HUES64 (cell line): ENCODE results near the gene AP5B1.
"Not testable (repeated sequence)": the region's sequence is repeated elsewhere in the genome, so short reads cannot be mapped to it uniquely, and the experiment has no call there.

Experiments used
- H3K27ac ChIP-seq: 2 replicates; pipeline ENCODE4 v1.7.0; 2013; ENCODE audit warnings: low read depth, low read length, inconsistent platforms
- H3K27me3 ChIP-seq: 2 replicates; pipeline ENCODE4 v1.6.1; 2013; ENCODE audit warnings: mild to moderate bottlenecking, low read length; ENCODE audit not compliant: insufficient read depth
- H3K36me3 ChIP-seq: 2 replicates; pipeline ENCODE4 v1.6.1; 2013; ENCODE audit warnings: mild to moderate bottlenecking, low read length; ENCODE audit not compliant: insufficient read depth
- H3K4me1 ChIP-seq: 2 replicates; pipeline ENCODE4 v1.6.1; 2013; ENCODE audit warnings: mild to moderate bottlenecking, low read length, moderate library complexity; ENCODE audit not compliant: insufficient read depth
- H3K4me3 ChIP-seq: 2 replicates; pipeline ENCODE4 v1.5.1; 2013; ENCODE audit warnings: mild to moderate bottlenecking, low read length, moderate library complexity
- H3K9ac ChIP-seq: 2 replicates; pipeline ENCODE4 v1.6.1; 2013; ENCODE audit warnings: mild to moderate bottlenecking, low read depth, low read length
- H3K9me3 ChIP-seq: 2 replicates; pipeline ENCODE4 v1.6.1; 2013; ENCODE audit warnings: low read depth, low read length; ENCODE audit not compliant: insufficient read depth
- WGBS: fragments of 150-250, 120-280 bp; methylation state at CpG from one replicate; pipeline ENCODE4 v1.1.7; 2013; ENCODE audit warnings: missing lambda C conversion rate; 5-methylcytosine and 5-hydroxymethylcytosine counted together

Gene AP5B1

DNA sequence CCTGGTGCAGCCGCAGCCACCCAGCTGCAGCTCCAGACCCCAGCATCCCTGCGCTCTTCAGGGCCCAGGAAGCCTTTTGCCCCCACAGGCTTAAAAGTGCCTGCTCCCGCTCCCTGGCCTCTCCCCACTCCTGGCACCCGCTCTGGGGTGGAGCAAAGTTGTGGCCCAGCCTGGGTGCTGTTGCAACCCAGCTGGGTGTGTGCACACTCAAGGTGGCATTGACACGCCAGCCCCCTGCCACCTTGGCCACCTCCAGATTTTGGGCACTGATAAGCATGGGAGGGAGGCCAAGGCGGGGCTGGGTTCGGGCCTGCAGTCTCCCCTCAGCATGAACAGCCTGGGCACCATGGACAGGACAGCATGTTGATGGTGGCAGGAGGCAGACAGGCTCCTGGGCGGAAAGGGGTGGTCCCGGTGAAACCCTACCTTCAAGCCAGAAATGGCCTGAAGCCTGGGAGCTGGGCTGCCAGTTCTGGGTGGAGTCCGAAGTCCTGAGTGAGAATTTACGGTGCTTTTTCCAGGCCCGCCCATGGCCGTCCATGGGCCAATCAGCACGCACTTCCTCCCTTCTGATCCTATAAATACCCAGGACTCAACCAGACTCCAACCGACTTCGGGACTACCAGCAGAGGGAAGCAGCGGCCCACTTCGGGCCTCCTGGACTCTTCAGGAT, 36.6 kb downstream of the AP5B1 start:
- Histone ChIP-seq H3K27me3 (peaks cover 12% of the 10 kb centered on the region; the same call in 1 of the 2 replicates), H3K9me3 (no peaks in the 10 kb centered on the region), H3K36me3 (no peaks in the 10 kb centered on the region), H3K27ac (no peak overlapping the region), H3K4me1 (no peaks in the 10 kb centered on the region), H3K4me3 (no peak overlapping the region), H3K9ac (no peak overlapping the region)
- 84% methylated on average over 18 of the region's 18 CpGs for WGBS

DNA sequence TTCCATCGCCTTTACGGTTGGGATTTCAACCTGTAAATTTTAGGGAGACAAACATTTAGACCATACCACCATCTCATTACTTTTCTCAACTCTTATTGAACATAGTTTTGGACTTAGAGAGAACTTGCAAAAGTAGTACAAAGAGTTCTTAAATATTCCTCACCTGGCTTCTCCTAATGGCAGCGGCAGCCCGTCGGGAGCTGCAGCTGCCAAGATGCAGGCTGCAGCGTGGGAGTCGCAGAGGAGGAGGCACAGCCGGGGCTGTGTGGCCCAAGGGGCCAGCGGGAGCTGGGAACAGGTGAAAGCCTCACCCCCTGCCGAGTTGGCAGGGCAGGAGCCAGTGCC, 37.1 kb downstream of the AP5B1 start:
- no peaks in the 10 kb centered on the region for H3K4me1 ChIP-seq
- WGBS: 93% methylated on average over 10 of the region's 10 CpGs
- H3K36me3 ChIP-seq: no peaks in the 10 kb centered on the region
- no peak overlapping the region for H3K9ac ChIP-seq
- peaks cover 8% of the 10 kb centered on the region; the same call in 1 of the 2 replicates for H3K27me3 ChIP-seq
- no peak overlapping the region for H3K27ac ChIP-seq
- H3K9me3 ChIP-seq: no peaks in the 10 kb centered on the region
- no peak overlapping the region for H3K4me3 ChIP-seq

DNA sequence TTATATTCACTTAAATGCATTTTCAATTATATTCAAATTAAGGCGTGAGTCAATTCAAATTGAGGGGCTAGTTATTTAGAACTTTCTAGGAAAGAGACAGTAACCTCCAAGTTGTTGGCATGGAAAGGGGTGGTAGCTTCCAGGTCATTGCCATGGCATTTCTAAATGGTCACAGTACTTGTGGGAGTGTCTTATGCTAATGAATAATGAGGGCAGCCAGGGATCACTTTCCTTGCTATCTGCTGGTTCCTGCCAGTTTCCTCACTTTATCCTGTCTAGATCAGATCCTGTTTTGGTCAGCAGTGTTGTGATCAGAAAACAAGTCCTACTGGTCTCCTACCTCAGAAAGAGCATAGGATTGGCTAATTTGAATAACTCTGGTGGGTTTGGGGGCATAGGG, 38.4 kb downstream of the AP5B1 start:
- Histone ChIP-seq H3K4me1 (no peaks in the 10 kb centered on the region), H3K9me3 (peaks cover 12% of the 10 kb centered on the region; the same call in 1 of the 2 replicates), H3K27me3 (no peaks in the 10 kb centered on the region), H3K9ac (no peak overlapping the region), H3K27ac (no peak overlapping the region), H3K4me3 (no peak overlapping the region), H3K36me3 (no peaks in the 10 kb centered on the region)
- 89% methylated on average over 1 of the region's 1 CpG for WGBS

DNA sequence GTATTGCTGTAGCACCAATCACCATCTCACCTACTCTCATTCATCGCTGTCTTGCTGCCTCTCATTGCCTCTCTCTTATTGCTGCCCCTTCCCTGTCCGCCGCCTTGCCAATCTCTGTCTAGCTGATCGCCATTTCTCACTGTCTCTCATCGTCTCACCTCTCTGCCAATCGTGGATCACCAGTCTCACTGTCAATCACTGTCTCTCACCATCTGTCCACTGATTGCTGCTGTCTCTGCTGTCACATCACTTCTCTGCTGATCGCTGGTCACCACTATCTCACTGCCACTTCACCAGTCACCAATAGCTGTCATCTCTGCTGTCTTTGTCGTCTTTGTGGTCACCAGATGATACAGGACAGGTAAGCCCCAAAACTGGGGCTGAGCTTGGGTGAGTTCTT, 39.6 kb downstream of the AP5B1 start:
- Histone ChIP-seq H3K27ac (no peak overlapping the region), H3K4me3 (no peak overlapping the region), H3K27me3 (no peaks in the 10 kb centered on the region), H3K9ac (no peak overlapping the region), H3K4me1 (no peaks in the 10 kb centered on the region), H3K36me3 (no peaks in the 10 kb centered on the region), H3K9me3 (peaks cover 24% of the 10 kb centered on the region)
- WGBS: 77% methylated on average over 8 of the region's 8 CpGs

DNA sequence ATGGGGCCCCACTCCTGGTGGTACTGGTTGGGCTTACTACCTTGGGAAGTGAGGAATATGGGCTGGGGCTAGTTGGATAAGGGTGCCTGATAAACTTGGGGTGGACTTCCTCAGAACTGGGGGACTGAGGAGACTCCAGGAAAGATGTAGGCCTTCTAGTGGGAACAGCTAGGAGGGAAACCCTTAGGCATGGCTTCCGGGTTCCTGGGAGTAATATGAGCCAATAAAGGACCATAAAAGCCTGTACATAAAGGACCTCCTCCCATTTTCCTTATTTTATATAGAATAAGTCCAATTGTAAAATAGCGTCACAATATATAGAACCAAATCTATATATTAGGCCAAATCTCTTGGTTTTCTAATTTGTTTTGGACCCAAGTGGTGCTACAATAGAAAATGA, 41.8 kb downstream of the AP5B1 start:
- 63% methylated on average over 1 of the region's 2 CpGs for WGBS
- Histone ChIP-seq H3K27me3 (no peaks in the 10 kb centered on the region), H3K9ac (no peak overlapping the region), H3K36me3 (no peaks in the 10 kb centered on the region), H3K27ac (no peak overlapping the region), H3K4me1 (no peaks in the 10 kb centered on the region), H3K4me3 (no peak overlapping the region), H3K9me3 (peaks cover 30% of the 10 kb centered on the region)

DNA sequence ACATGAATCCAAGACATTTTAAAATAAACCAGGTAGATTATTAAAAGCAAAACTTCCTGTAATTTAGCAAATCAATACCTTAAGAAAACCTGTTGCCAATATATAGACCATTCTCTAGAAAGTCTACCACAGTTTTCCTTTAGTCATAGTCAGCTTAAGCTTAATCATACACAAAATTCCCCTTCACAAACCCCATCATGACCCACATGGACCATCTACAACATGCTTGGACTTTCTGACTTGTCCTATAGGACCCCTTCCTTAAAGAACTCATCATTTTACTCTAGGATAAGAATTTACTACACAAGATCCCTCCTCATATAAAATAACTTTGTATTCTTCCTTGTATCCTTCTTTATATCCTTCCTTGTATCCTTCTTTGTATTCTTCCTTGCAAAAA, 44.0 kb downstream of the AP5B1 start:
- H3K4me1 ChIP-seq: no peaks in the 10 kb centered on the region
- no peaks in the 10 kb centered on the region for H3K27me3 ChIP-seq
- peaks cover 30% of the 10 kb centered on the region for H3K9me3 ChIP-seq
- no peak overlapping the region for H3K9ac ChIP-seq
- H3K27ac ChIP-seq: no peak overlapping the region
- H3K4me3 ChIP-seq: no peak overlapping the region
- no peaks in the 10 kb centered on the region for H3K36me3 ChIP-seq

DNA sequence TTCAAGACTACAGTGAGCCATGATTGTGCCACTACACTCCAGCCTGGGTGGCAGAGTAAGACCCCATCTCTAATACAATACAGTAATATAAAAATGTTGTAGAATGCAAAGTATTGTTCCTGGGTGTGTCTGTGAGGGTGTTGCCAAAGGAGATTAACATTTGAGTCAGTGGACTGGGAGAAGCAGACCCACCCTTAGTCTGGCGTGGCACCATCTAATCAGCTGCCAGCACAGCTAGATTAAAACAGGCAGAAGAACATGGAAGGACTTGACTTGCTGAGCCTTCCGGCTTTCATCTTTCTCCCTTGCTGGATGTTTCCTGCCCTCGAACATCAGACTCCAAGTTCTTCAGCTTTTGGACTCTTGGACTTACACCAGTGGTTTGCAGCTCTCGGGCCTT, 45.7 kb downstream of the AP5B1 start:
- H3K27me3 ChIP-seq, H3K4me1 ChIP-seq, H3K36me3 ChIP-seq, H3K9ac ChIP-seq, H3K4me3 ChIP-seq, H3K27ac ChIP-seq: not testable (repeated sequence)
- 83% methylated on average over 4 of the region's 4 CpGs for WGBS
- H3K9me3 ChIP-seq: peaks cover 33% of the 10 kb centered on the region

DNA sequence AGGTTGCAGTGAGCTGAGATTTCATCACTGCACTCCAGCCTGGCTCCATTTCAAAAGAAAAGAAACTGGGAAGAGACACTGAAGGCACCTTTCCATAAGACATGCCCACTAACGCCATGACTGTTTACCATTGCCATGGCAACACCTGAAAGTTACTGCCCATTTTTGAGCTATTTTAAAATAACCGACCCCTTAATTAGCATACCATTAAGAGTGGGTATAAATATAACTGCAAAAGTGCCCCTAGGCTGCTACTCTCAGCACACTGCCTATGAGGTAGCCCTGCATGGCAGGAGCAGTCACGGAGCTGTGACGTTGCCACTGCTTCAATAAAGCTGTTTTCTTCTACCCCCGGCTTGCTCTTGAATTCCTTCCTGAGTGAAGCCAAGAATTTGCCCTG, 50.3 kb downstream of the AP5B1 start:
- WGBS: 80% methylated on average over 5 of the region's 5 CpGs

DNA sequence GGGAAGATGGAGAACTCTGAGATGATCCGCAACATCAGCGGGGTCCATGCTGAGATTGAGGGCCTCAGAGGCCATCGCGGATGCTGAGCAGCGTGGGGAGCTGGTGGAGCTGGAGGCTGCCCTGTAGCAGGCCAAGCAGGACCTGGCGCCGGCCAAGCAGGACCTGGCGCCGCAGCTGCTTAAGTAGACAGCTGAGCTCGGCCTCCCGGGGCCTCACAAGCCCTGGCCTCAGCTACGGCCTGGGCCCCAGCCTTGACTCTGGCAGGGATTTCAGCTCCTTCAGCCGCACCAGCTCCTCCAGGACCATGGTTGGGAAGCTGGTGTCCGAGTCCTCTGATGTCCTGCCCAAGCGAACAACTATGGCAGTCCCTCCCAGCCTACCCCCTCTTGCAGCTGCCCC, 52.9 kb downstream of the AP5B1 start:
- no peaks in the 10 kb centered on the region for H3K27me3 ChIP-seq
- no peak overlapping the region for H3K27ac ChIP-seq
- 91% methylated on average over 15 of the region's 15 CpGs for WGBS
- no peak overlapping the region for H3K4me3 ChIP-seq
- H3K9ac ChIP-seq: no peak overlapping the region
- H3K9me3 ChIP-seq: 0 out of 2 replicates have a peak, but pooled peaks cover 3% of the 10 kb centered on the region
- no peaks in the 10 kb centered on the region for H3K36me3 ChIP-seq
- no peaks in the 10 kb centered on the region for H3K4me1 ChIP-seq

More for the DNA sequence above, 50.3 kb downstream of the AP5B1 start:
- no peaks in the 10 kb centered on the region for H3K27me3 ChIP-seq
- H3K9ac ChIP-seq: no peak overlapping the region
- no peak overlapping the region for H3K4me3 ChIP-seq
- no peaks in the 10 kb centered on the region for H3K36me3 ChIP-seq
- H3K27ac ChIP-seq: no peak overlapping the region
- H3K9me3 ChIP-seq: 0 out of 2 replicates have a peak, but pooled peaks cover 3% of the 10 kb centered on the region
- no peaks in the 10 kb centered on the region for H3K4me1 ChIP-seq

DNA sequence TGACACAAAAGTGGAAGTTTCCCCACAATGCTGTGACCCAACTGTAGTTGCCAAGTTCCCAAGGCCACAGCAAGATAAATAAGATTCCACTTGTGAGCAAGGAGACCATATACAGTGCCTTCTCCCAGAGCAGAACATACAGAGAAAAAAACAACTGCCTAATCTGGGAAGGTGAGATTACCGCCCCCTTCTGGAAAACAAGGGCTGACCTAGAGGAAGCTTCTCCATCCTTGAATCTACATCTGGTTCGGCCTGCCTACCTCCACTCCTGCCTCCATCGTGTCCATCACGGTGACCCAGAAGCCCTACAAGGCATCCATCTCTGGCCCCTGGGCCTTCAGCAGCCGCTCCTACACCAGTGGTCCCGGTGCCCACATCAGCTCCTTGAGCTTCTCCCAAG, 54.1 kb downstream of the AP5B1 start:
- Histone ChIP-seq H3K27ac (no peak overlapping the region), H3K4me1 (no peaks in the 10 kb centered on the region), H3K9ac (no peak overlapping the region), H3K4me3 (no peak overlapping the region), H3K27me3 (no peaks in the 10 kb centered on the region), H3K9me3 (0 out of 2 replicates have a peak, but pooled peaks cover 3% of the 10 kb centered on the region), H3K36me3 (no peaks in the 10 kb centered on the region)
- WGBS: 65% methylated on average over 6 of the region's 6 CpGs
